ENCODE results near the gene RRP9. TPM values are rescaled to one million over a fixed set of nuclear protein-coding genes. Genes with fewer than 3 reads are reported as not detected.

Gene RRP9
- total RNA-seq, 1 donor from 2014 or later: 32.4 TPM

DNA sequence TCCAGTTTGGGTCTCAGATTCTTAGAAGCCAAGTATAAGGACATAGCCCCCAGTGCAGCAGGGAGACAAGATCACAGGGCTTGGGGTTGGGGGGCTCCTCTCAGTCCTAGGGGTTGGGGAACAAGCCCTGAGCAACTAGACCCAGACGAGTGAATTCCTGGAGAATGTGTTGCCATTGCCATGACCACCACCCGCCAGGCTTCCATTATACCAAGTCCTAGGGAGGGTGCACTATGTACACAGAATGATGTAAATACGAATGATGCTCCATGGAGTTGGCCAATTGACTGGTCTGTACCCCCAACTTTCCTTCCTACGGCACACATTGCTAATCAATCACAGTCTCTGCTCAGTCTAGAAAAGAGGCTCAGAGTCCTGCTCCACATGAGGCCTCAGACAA, 47.3 kb downstream of the RRP9 start:
- H3K27ac Mint-ChIP-seq: no peak overlapping the region
- ChIA-PET POLR2A (no interaction called here), CTCF (no interaction called here)
- TF ChIP-seq, protein P1, sequence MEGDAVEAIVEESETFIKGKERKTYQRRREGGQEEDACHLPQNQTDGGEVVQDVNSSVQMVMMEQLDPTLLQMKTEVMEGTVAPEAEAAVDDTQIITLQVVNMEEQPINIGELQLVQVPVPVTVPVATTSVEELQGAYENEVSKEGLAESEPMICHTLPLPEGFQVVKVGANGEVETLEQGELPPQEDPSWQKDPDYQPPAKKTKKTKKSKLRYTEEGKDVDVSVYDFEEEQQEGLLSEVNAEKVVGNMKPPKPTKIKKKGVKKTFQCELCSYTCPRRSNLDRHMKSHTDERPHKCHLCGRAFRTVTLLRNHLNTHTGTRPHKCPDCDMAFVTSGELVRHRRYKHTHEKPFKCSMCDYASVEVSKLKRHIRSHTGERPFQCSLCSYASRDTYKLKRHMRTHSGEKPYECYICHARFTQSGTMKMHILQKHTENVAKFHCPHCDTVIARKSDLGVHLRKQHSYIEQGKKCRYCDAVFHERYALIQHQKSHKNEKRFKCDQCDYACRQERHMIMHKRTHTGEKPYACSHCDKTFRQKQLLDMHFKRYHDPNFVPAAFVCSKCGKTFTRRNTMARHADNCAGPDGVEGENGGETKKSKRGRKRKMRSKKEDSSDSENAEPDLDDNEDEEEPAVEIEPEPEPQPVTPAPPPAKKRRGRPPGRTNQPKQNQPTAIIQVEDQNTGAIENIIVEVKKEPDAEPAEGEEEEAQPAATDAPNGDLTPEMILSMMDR (IDR thresholded peaks at IDR 0.05): no peak
- no peaks in the 10 kb centered on the region for H3K9me3 Mint-ChIP-seq
- intact Hi-C loops (cut with micrococcal nuclease): no loop called here
- H3K4me3 Mint-ChIP-seq: no peak overlapping the region
- peaks cover 48% of the 10 kb centered on the region for H3K27me3 Mint-ChIP-seq
- ATAC-seq (ENCODE audit: low read depth) (no peak), DNase-seq (no peak)
- H3K36me3 Mint-ChIP-seq (ENCODE audit: low read depth): no peaks in the 10 kb centered on the region
- no peaks in the 10 kb centered on the region for H3K4me1 Mint-ChIP-seq

DNA sequence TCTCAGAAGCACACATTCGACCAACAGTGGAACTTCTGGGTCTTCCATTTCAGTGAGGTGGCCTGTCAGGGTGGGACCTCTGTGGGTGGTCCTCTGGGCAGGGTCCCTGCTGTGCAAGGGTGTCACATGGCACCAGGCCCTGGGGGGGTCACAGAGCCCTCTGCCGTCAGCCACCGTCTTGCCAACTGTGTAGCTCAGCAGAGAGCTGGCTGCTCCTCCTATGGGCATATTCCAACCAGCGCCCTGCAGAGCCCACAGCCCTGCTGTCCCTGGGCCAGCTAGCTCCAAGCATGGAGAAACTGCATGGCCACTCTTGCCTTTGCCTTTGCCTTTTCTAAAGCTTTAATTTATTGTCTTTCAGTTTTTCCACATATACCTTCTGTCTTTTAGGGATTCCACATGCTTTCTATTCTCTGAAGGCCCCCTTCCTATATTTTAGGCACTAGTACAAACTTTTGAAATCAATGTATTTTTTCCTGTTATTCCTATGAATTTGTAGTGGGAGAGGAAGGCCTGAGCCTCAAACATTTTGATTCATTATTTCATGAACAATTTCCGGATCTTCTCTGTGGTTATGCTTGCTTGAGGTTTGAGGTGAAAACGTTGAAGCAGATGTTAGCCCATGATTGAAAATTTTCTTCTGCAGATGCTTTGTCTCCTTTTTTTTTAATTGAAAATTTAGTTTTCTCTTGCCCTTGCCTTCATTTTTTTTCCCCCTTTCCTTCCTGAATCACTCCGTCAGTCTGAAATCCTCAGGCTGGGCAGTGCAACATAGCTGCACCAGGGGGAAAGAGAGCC, 50.3 kb downstream of the RRP9 start:
- DNase-seq (no peak), ATAC-seq (ENCODE audit: low read depth) (no peak)
- POLR2A ChIA-PET: no interaction called here
- Mint-ChIP-seq H3K27ac (no peak overlapping the region), H3K9me3 (no peaks in the 10 kb centered on the region), H3K27me3 (peaks cover 30% of the 10 kb centered on the region), H3K4me1 (no peaks in the 10 kb centered on the region), H3K36me3 (ENCODE audit: low read depth) (no peaks in the 10 kb centered on the region), H3K4me3 (no peak overlapping the region)
- CTCF ChIA-PET: no interaction called here
- intact Hi-C loops (cut with micrococcal nuclease): no loop called here
- TF ChIP-seq, protein P1 (IDR thresholded peaks at IDR 0.05): no peak

DNA sequence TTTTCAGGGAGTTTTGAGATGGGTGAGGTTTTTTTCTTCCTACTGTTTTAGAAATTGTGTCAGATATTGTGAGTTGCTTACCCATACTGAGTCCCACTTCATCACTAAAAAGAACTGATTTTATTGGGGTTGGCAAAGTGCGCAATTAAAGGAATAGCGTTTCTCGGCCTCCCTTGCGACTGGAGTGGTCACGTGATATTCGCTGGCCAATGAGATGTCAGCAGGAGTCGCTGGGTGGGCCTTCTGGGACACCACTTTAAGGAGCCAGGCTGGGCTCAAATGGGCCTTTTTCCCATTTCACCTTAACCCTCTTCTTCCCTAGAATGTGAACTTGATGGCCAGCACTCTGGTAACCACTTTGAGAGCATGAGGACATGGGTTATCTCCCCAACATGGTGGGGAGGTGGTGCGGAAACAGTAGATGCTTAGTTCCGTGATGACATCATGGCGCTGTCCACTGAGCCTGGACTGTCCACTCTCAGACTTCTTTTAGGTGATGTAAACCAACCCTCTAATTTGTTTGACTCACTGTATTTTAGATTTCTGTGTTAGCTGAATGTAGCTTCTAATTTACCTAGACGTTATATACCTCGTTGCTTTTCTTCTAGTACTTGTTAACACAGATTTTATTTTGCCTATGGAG, 53.1 kb downstream of the RRP9 start:
- intact Hi-C loops (cut with micrococcal nuclease): no loop called here
- CTCF ChIA-PET: no interaction called here
- H3K4me3 Mint-ChIP-seq: no peak overlapping the region
- DNase-seq (no peak), ATAC-seq (ENCODE audit: low read depth) (no peak)
- peaks cover 28% of the 10 kb centered on the region for H3K27me3 Mint-ChIP-seq
- H3K36me3 Mint-ChIP-seq (ENCODE audit: low read depth): no peaks in the 10 kb centered on the region
- TF ChIP-seq, protein P1 (IDR thresholded peaks at IDR 0.05): no peak
- POLR2A ChIA-PET: no interaction called here
- H3K9me3 Mint-ChIP-seq: no peaks in the 10 kb centered on the region
- no peak overlapping the region for H3K27ac Mint-ChIP-seq
- H3K4me1 Mint-ChIP-seq: no peaks in the 10 kb centered on the region

DNA sequence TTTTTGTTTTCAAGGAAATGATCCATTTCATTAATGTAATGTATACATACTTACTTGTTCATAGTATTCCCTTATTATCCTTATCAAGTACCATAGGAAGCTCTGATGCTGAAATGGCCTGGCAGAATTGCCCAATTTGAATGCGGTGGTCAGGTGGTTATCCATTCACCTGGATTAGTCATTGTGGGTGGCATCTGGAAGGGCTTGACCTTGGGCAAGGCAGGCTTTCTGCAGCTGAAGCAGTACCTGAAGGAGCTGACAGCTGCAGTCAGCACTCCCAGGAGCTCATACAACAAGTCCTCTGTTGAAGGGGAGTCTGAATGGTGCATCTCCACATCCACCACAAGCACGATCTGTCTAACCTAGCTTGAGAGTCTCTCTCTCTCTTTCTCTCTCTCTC, 54.1 kb downstream of the RRP9 start:
- intact Hi-C loops (cut with micrococcal nuclease): no loop called here
- TF ChIP-seq, protein P1 (IDR thresholded peaks at IDR 0.05): no peak
- H3K4me3 Mint-ChIP-seq: no peak overlapping the region
- H3K36me3 Mint-ChIP-seq (ENCODE audit: low read depth): no peaks in the 10 kb centered on the region
- no peak overlapping the region for H3K27ac Mint-ChIP-seq
- ChIA-PET CTCF (no interaction called here), POLR2A (no interaction called here)
- H3K27me3 Mint-ChIP-seq: peaks cover 26% of the 10 kb centered on the region
- DNase-seq (no peak), ATAC-seq (ENCODE audit: low read depth) (no peak)
- H3K9me3 Mint-ChIP-seq: no peaks in the 10 kb centered on the region
- no peaks in the 10 kb centered on the region for H3K4me1 Mint-ChIP-seq

DNA sequence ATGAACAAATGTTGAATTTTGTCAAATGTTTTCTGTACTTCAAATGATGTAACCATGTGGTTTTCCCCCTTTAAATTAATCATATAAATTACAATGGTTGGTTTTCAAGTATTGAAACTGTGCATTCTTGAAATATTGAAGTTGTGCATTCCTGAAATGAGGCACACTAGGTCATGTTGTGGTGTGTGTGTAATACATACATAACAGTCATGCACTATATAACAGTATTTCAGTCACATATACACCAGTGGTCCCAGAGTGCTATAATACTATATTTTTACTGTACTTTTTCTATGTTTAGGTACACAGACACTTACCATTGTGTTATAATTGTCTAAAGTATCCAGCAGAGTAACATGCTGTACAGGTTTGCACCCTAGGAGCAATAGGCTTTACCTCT, 55.3 kb downstream of the RRP9 start:
- intact Hi-C loops (cut with micrococcal nuclease): no loop called here
- ATAC-seq (ENCODE audit: low read depth) (no peak), DNase-seq (no peak)
- ChIA-PET POLR2A (no interaction called here), CTCF (no interaction called here)
- TF ChIP-seq, protein P1 (IDR thresholded peaks at IDR 0.05): no peak
- Mint-ChIP-seq H3K27me3 (peaks cover 26% of the 10 kb centered on the region), H3K36me3 (ENCODE audit: low read depth) (no peaks in the 10 kb centered on the region), H3K4me1 (no peaks in the 10 kb centered on the region), H3K27ac (no peak overlapping the region), H3K4me3 (no peak overlapping the region), H3K9me3 (no peaks in the 10 kb centered on the region)

Other genes starting within 250 kb of the RRP9 start
- 0.58 and 1.4 TPM in 2 replicates for gene GRM2, start 234.8 kb downstream of the RRP9 start, total RNA-seq
- gene IQCF6, start 162.7 kb downstream of the RRP9 start, total RNA-seq: not detected in 2 replicates
- gene IQCF2, start 80.3 kb downstream of the RRP9 start, total RNA-seq: not detected in 2 replicates
- not detected in 2 replicates for gene IQCF5, start 66.3 kb downstream of the RRP9 start, total RNA-seq
- gene IQCF1, start 38.6 kb downstream of the RRP9 start, total RNA-seq: not detected in 2 replicates
- gene PARP3, start 459 bp upstream of the RRP9 start, total RNA-seq: 9.7 and 12.7 TPM in 2 replicates
- not detected in 2 replicates for gene GPR62, start 13.5 kb upstream of the RRP9 start, total RNA-seq
- gene PCBP4, start 25.6 kb upstream of the RRP9 start, total RNA-seq: 10.3 and 11.0 TPM in 2 replicates
- gene ABHD14B, start 32.1 kb upstream of the RRP9 start, total RNA-seq: 51.6 and 55.6 TPM in 2 replicates
- 5.1 and 5.2 TPM in 2 replicates for gene ABHD14A, start 33.2 kb upstream of the RRP9 start, total RNA-seq
- 24.9 and 26.7 TPM in 2 replicates for gene ACY1, start 41.6 kb upstream of the RRP9 start, total RNA-seq
- gene RPL29, start 54.0 kb upstream of the RRP9 start, total RNA-seq: 1,884 and 2,140 TPM in 2 replicates
- 3.7 and 4.3 TPM in 2 replicates for gene DUSP7, start 114.7 kb upstream of the RRP9 start, total RNA-seq
- 2.3 and 2.4 TPM in 2 replicates for gene POC1A, start 212.5 kb upstream of the RRP9 start, total RNA-seq